Keratinocyte (primary cell): ENCODE data around the gene FCN3. TPM values are rescaled to one million over a fixed set of nuclear protein-coding genes. Genes with fewer than 3 reads are reported as not detected.

Source experiments
- DNase-seq: peaks from one replicate; pipeline ENCODE4 v3.0.0-alpha.2; 2011; ENCODE audit warnings: low read depth, missing footprints, low spot score
- FAIRE-seq: peaks from 2 replicates; lab custom pipeline; 2011; peaks lifted over from hg19 to GRCh38; lab: Jason Lieb, UNC
- H2AFZ ChIP-seq: 2 replicates; pipeline ENCODE4 v1.6.0; 2012; ENCODE audit warnings: low read length, control low read depth, inconsistent platforms; ENCODE audit not compliant: control insufficient read depth
- H3K27ac ChIP-seq: 2 replicates; pipeline ENCODE4 v1.5.1; 2011; ENCODE audit warnings: low read length; ENCODE audit not compliant: control insufficient read depth, insufficient read depth
- H3K27me3 ChIP-seq: 3 replicates; pipeline ENCODE4 v1.6.0; 2011; ENCODE audit warnings: low read length; ENCODE audit not compliant: control insufficient read depth, insufficient read depth; ENCODE audit errors: extremely low read depth
- H3K36me3 ChIP-seq, 2 experiments: 2 replicates in 1 of 2; 3 replicates in 1 of 2; pipeline ENCODE4 v1.5.1; 2011; ENCODE audit warnings: low read length in 2 of 2, mild to moderate bottlenecking in 1 of 2; ENCODE audit not compliant: control insufficient read depth in 2 of 2, insufficient read depth in 2 of 2; ENCODE audit errors: extremely low read depth in 1 of 2
- H3K4me1 ChIP-seq: 3 replicates; pipeline ENCODE4 v1.5.1; 2011; ENCODE audit warnings: low read length; ENCODE audit not compliant: control insufficient read depth, insufficient read depth; ENCODE audit errors: extremely low read depth
- H3K4me2 ChIP-seq: 3 replicates; pipeline ENCODE4 v1.6.0; 2011; ENCODE audit warnings: low read depth, low read length; ENCODE audit not compliant: control insufficient read depth, insufficient read depth; ENCODE audit errors: extremely low read depth
- H3K4me3 ChIP-seq, 3 experiments: fragments of 200-600 bp in 1 of 3; sonication (generic) in 1 of 3; 2 replicates in 2 of 3; 3 replicates in 1 of 3; pipeline ENCODE4 v1.5.1; 2011 to 2016; ENCODE audit warnings: low read length in 3 of 3, mild to moderate bottlenecking in 3 of 3, control low read depth in 2 of 3, inconsistent platforms in 1 of 3, low read depth in 1 of 3, mixed read lengths in 1 of 3, mixed run types in 1 of 3, moderate library complexity in 1 of 3; ENCODE audit not compliant: control insufficient read depth in 2 of 3, insufficient read depth in 2 of 3; ENCODE audit errors: extremely low read depth in 1 of 3
- H3K79me2 ChIP-seq: 2 replicates; pipeline ENCODE4 v1.6.0; 2012; ENCODE audit warnings: low read length; ENCODE audit not compliant: control insufficient read depth, insufficient read depth
- H3K9ac ChIP-seq: 3 replicates; pipeline ENCODE4 v1.6.0; 2011; ENCODE audit warnings: low read length; ENCODE audit not compliant: control insufficient read depth, insufficient read depth; ENCODE audit errors: extremely low read depth
- H3K9me1 ChIP-seq: 3 replicates; pipeline ENCODE4 v1.6.0; 2011; ENCODE audit warnings: low read length; ENCODE audit not compliant: control insufficient read depth, insufficient read depth; ENCODE audit errors: extremely low read depth
- H3K9me3 ChIP-seq: 2 replicates; pipeline ENCODE4 v1.5.1; 2012; ENCODE audit warnings: low read depth, low read length; ENCODE audit not compliant: control insufficient read depth
- H4K20me1 ChIP-seq: 3 replicates; pipeline ENCODE4 v1.6.0; 2011; ENCODE audit warnings: low read length; ENCODE audit not compliant: control insufficient read depth, insufficient read depth; ENCODE audit errors: extremely low read depth
- EZH2 ChIP-seq: IDR thresholded peaks from one replicate; pipeline ENCODE4 v1.6.1; 2012; ENCODE audit warnings: inconsistent platforms, mild to moderate bottlenecking, low read length, moderate library complexity
- dilution Hi-C: fragments of 300-500 bp; cut with MboI; formaldehyde crosslinking; loops from one replicate; pipeline ENCODE4 v1.7.0; 2020; ENCODE audit warnings: low sequenced_read_pairs; ENCODE audit not compliant: extremely low pct_ligation_motif_present
- polyA plus RNA-seq, 5 experiments: library from polyadenylated mRNA; depleted of rRNA in 3 of 5; stranded (reverse) in 3 of 5; stranded (forward) in 1 of 5; unstranded in 1 of 5; fragments of >200 nt; gene quantifications; 1 replicate in 1 of 5; 2 replicates in 3 of 5; 3 replicates in 1 of 5; pipeline versions ENCODE4 v1.2.1 to v1.2.3, GENCODE V29; 2011 to 2012; ENCODE audit warnings: missing spikeins in 2 of 5, low read depth in 1 of 5, low replicate concordance in 1 of 5
- TF ChIP-seq, protein P1 (sequence below), 3 experiments: IDR thresholded peaks in 1 of 3; conservative IDR thresholded peaks in 1 of 3; optimal IDR thresholded peaks in 1 of 3; 2 replicates in 2 of 3; 3 replicates in 1 of 3; pipeline versions ENCODE3 to v1.5.1; 2011; ENCODE audit warnings: low read length in 3 of 3, mild to moderate bottlenecking in 3 of 3, moderate library complexity in 2 of 3, control low read depth in 1 of 3, inconsistent platforms in 1 of 3; ENCODE audit not compliant: insufficient read depth in 2 of 3; ENCODE audit errors: extremely low read depth in 1 of 3

The FCN3 gene
- polyA plus RNA-seq, 1 donor (not counting 4 experiments of a cell fraction or from before 2014, with no cell fraction given) = not detected

- TF ChIP-seq, protein P1, sequence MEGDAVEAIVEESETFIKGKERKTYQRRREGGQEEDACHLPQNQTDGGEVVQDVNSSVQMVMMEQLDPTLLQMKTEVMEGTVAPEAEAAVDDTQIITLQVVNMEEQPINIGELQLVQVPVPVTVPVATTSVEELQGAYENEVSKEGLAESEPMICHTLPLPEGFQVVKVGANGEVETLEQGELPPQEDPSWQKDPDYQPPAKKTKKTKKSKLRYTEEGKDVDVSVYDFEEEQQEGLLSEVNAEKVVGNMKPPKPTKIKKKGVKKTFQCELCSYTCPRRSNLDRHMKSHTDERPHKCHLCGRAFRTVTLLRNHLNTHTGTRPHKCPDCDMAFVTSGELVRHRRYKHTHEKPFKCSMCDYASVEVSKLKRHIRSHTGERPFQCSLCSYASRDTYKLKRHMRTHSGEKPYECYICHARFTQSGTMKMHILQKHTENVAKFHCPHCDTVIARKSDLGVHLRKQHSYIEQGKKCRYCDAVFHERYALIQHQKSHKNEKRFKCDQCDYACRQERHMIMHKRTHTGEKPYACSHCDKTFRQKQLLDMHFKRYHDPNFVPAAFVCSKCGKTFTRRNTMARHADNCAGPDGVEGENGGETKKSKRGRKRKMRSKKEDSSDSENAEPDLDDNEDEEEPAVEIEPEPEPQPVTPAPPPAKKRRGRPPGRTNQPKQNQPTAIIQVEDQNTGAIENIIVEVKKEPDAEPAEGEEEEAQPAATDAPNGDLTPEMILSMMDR (optimal IDR thresholded peaks at IDR 0.05 in 1 of 3, IDR thresholded peaks at IDR 0.05 in 1 of 3, conservative IDR thresholded peaks at IDR 0.05 in 1 of 3; ENCODE audit: extremely low read depth in 1 of 3, insufficient read depth in 2 of 3, low read length in 3 of 3) = no peak
- no peak for TF ChIP-seq EZH2
- Histone ChIP-seq H3K27ac (no peak overlapping the region), H3K4me2 (no peak overlapping the region), H3K4me1 (peaks cover 28% of the 10 kb centered on the region), H2AFZ (no peak overlapping the region), H3K27me3 (no peaks in the 10 kb centered on the region), H3K9me1 (no peaks in the 10 kb centered on the region), H3K9ac (no peak overlapping the region), H3K4me3 (no peak overlapping the region), H3K79me2 (peaks cover 7% of the 10 kb centered on the region), H3K36me3 (peaks cover 8 to 17% of the 10 kb centered on the region in 2 experiments), H4K20me1 (no peaks in the 10 kb centered on the region), H3K9me3 (no peaks in the 10 kb centered on the region)
- DNase-seq = no peak
- dilution Hi-C loops = no loop called here
- no peak for FAIRE-seq
Observed at GRCh38 chr1:27339213-27339612, 35.4 kb downstream of the FCN3 start.

DNA sequence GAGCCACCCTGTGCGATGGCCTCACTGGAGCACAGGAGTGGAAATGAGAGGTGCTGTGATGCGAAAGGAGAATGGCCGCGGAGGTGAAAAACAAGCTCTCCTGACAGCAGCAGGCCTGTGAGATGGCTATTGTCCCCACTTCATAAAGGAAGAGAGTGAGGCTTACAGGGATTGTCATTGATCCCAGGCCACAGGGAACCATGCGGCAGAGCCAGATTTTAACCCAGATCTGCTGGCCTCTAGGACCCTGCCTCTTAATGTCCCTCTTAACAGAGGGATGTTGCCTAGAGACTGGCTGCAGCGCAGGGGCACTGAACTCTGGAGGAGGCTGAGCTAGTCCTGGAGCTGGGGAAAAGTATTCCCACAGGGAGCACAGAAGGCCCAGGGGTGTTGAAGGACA is 35.9 kb downstream of the FCN3 start:
- H3K4me2 ChIP-seq = no peak overlapping the region
- DNase-seq (no peak), FAIRE-seq (no peak)
- H4K20me1 ChIP-seq = no peaks in the 10 kb centered on the region
- H3K36me3 ChIP-seq = peaks cover 13 to 20% of the 10 kb centered on the region in 2 experiments
- no peak overlapping the region for H3K9ac ChIP-seq
- peaks cover 7% of the 10 kb centered on the region for H3K79me2 ChIP-seq
- no peaks in the 10 kb centered on the region for H3K9me1 ChIP-seq
- H3K4me3 ChIP-seq = no peak overlapping the region
- H3K27ac ChIP-seq = no peak overlapping the region
- no peak overlapping the region for H2AFZ ChIP-seq
- no peaks in the 10 kb centered on the region for H3K27me3 ChIP-seq
- H3K4me1 ChIP-seq = peaks cover 25% of the 10 kb centered on the region
- no peaks in the 10 kb centered on the region for H3K9me3 ChIP-seq
- TF ChIP-seq EZH2 = no peak
- TF ChIP-seq, protein P1 (optimal IDR thresholded peaks at IDR 0.05 in 1 of 3, IDR thresholded peaks at IDR 0.05 in 1 of 3, conservative IDR thresholded peaks at IDR 0.05 in 1 of 3; ENCODE audit: extremely low read depth in 1 of 3, insufficient read depth in 2 of 3, low read length in 3 of 3) = no peak
- dilution Hi-C loops = no loop called here
